Spleen (tissue), 11 donors: ENCODE data around the gene EPHB3. TPM values are rescaled to one million over a fixed set of nuclear protein-coding genes. Genes with fewer than 3 reads are reported as not detected.

Experiments
- DNase-seq: peaks from one replicate; pipeline ENCODE4 v3.0.0-alpha.2; 2020
- H3K27ac ChIP-seq, 8 donors: fragments of 200-600 bp; sonication (generic) in 7 of 8; 1 replicate in 4 of 8; 2 replicates in 4 of 8; pipeline versions ENCODE4 v1.5.0 to v1.8.0; 2016 to 2021; ENCODE audit warnings: inconsistent platforms in 4 of 8, mild to moderate bottlenecking in 4 of 8, moderate library complexity in 1 of 8
- H3K27me3 ChIP-seq, 7 donors: fragments of 200-600 bp; sonication (generic) in 6 of 7; replicated peaks in 1 of 7; 1 replicate in 4 of 7; 2 replicates in 3 of 7; pipeline versions ENCODE4 v1.5.0 to v1.8.0; 2016 to 2021; ENCODE audit warnings: inconsistent platforms in 3 of 7, mild to moderate bottlenecking in 1 of 7
- H3K36me3 ChIP-seq, 6 donors: fragments of 200-600 bp; sonication (generic) in 5 of 6; 1 replicate in 4 of 6; 2 replicates in 2 of 6; pipeline versions ENCODE4 v1.5.0 to v1.8.0; 2016 to 2021; ENCODE audit warnings: inconsistent platforms in 2 of 6
- H3K4me1 ChIP-seq, 6 donors: fragments of 200-600 bp; sonication (generic) in 5 of 6; 1 replicate in 3 of 6; 2 replicates in 3 of 6; pipeline versions ENCODE4 v1.5.0 to v1.8.0; 2016 to 2021; ENCODE audit warnings: inconsistent platforms in 3 of 6
- H3K4me3 ChIP-seq, 8 donors: fragments of 200-600 bp; sonication (generic) in 7 of 8; 1 replicate in 4 of 8; 2 replicates in 4 of 8; pipeline versions ENCODE4 v1.5.0 to v1.8.0; 2016 to 2021; ENCODE audit warnings: inconsistent platforms in 4 of 8, mild to moderate bottlenecking in 4 of 8, moderate library complexity in 2 of 8
- H3K9me3 ChIP-seq, 8 donors: fragments of 200-600 bp; sonication (generic) in 7 of 8; 1 replicate in 4 of 8; 2 replicates in 4 of 8; pipeline versions ENCODE4 v1.5.0 to v1.8.0; 2016 to 2021; ENCODE audit warnings: inconsistent platforms in 4 of 8
- CTCF ChIP-seq, 11 experiments: fragments of 200-600 bp in 7 of 11; fragments of 450-650 bp in 4 of 11; sonication (generic) in 4 of 11; IDR thresholded peaks in 8 of 11; conservative IDR thresholded peaks in 3 of 11; 1 replicate in 7 of 11; 2 replicates in 4 of 11; pipeline versions ENCODE4 v1.4.0 to v1.8.0; 2016 to 2021; ENCODE audit warnings: antibody characterized with exemption in 11 of 11, inconsistent platforms in 4 of 11, mild to moderate bottlenecking in 1 of 11
- POLR2A ChIP-seq, 3 donors: fragments of 450-650 bp; IDR thresholded peaks; one replicate each; pipeline ENCODE4 v1.5.1; 2017; ENCODE audit warnings: antibody characterized with exemption in 3 of 3, mild to moderate bottlenecking in 1 of 3
- POLR2AphosphoS5 ChIP-seq, 3 donors: sonication (generic); formaldehyde crosslinking; IDR thresholded peaks; one replicate each; pipeline ENCODE4 v1.5.1; 2017; ENCODE audit warnings: antibody characterized with exemption in 3 of 3
- WGBS, 5 donors: extraction: QIAGEN DNeasy Blood & Tissue Kit in 3 of 5; methylation state at CpG; one replicate each; pipeline versions ENCODE4 v1.1.5 to v1.1.7; 2013 to 2018; 5-methylcytosine and 5-hydroxymethylcytosine counted together
- intact Hi-C: fragments of 100-400 bp; cut with DNase I; formaldehyde crosslinking; loops from one replicate; pipeline ENCODE4 v1.15.0; 2023; ENCODE audit warnings: low total_unique reads
- polyA plus RNA-seq, 3 donors: library from polyadenylated mRNA; stranded (reverse); fragments of 200-250 nt; gene quantifications; one replicate each; pipeline ENCODE4 v1.2.1, GENCODE V29; 2013
- total RNA-seq, 7 donors: library from RNA; depleted of rRNA in 3 of 7; stranded (reverse); fragments of >200 nt in 3 of 7; fragmentation: NEBNext Ultra II Directional in 4 of 7; extraction: Animal tissue kit (Norgen Biotek cat#: 25700) in 4 of 7; gene quantifications; one replicate each; pipeline versions ENCODE4 v1.1.0 to v1.2.1, GENCODE V29; 2016 to 2021
- donor health status: healthy with polysubstance abuse.
- donor health status: DM: no; HTN: no; CAD: no; lungs with moderate emphysema.
- donor health status: DM: no; HTN: no; CAD: no.
- donor health status: Bipolar disorder and iron deficiency.
- donor health status: healthy.
- donor health status: DM: no; HTN: no; CAD: no.
- donor health status: DM: yes; HTN: yes; CAD: no.

Gene EPHB3
- total and polyA plus RNA-seq, 10 donors, result 0.23 to 2.3 (median 0.88) TPM

GRCh38 chr3:184543256-184543655 is 18.3 kb upstream of the EPHB3 start:
- Histone ChIP-seq H3K4me1 (peaks cover 0 to 28% (median 14%) of the 10 kb centered on the region in 6 donors), H3K27me3 (peaks cover 0 to 49% (median 13%) of the 10 kb centered on the region in 7 donors), H3K36me3 (no peaks in the 10 kb centered on the region), H3K4me3 (no peak overlapping the region), H3K27ac (no peak overlapping the region), H3K9me3 (no peaks in the 10 kb centered on the region)
- TF ChIP-seq CTCF (IDR thresholded peaks at IDR 0.05 in 8 of 11, conservative IDR thresholded peaks at IDR 0.05 in 3 of 11) (no peak), POLR2A (IDR thresholded peaks at IDR 0.05) (no peak), POLR2AphosphoS5 (IDR thresholded peaks at IDR 0.05) (no peak)
- peak; percentile 21 for DNase-seq
- 72 to 93% (median 78%) methylated on average over 6 of the region's 6 CpGs for WGBS, 5 donors
- intact Hi-C loops, result loop anchor here (5.0 kb wide), 1 partner anchor 171 kb away; no protein-coding TSS in a partner anchor

DNA sequence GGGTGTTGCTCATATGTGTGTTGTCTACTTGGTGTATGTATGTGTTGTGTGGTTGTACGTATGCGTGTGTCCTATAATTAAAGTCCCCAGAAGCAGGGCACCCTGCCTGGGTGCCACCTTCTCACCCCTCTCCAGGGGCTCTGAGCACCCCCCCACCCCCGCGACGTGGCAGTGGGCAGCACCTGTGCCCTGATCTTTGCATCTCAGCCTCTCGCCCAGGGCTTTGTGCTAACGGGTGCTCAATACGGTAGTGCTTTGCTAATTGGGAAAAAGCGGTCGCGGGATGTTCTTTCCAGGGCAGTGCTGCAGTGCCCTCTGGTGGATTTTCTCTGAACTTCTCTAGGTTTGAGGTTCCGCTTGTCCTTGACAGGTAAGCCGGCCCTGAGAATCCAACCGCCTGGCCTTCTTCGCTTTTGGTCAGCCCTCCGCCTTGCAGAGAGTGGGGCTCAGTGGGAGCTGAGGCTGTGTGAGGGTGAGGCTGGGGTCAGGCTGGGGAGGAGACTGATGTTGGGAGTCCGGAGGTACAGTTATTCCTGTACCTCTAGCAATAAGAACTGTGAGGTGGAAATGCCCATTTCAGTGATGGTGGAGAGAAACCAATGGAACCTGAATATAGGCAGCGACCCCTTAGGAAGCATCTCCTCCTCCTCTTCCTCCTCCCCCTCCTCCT is 17.6 kb upstream of the EPHB3 start:
- peak; percentile 83 for DNase-seq
- no peaks in the 10 kb centered on the region for H3K9me3 ChIP-seq
- H3K27ac ChIP-seq, result no peak overlapping the region
- peaks cover 0 to 43% (median 13%) of the 10 kb centered on the region in 7 donors for H3K27me3 ChIP-seq
- H3K4me1 ChIP-seq, result peaks cover 0 to 28% (median 14%) of the 10 kb centered on the region in 6 donors
- intact Hi-C loops, result loop anchor here (2.0 to 5.0 kb wide), 2 partner anchors 127 to 172 kb away; no protein-coding TSS in a partner anchor
- TF ChIP-seq POLR2A (IDR thresholded peaks at IDR 0.05), result no peak
- TF ChIP-seq CTCF (IDR thresholded peaks at IDR 0.05 in 8 of 11, conservative IDR thresholded peaks at IDR 0.05 in 3 of 11), result peak; percentile 72 to 95 (median 90)
- H3K4me3 ChIP-seq, result peak overlapping the region in 1 of 8 donors; percentile 23
- no peaks in the 10 kb centered on the region for H3K36me3 ChIP-seq
- WGBS, 5 donors, result 10 to 11% (median 11%) methylated on average over 17 to 18 of the region's 18 CpGs

DNA sequence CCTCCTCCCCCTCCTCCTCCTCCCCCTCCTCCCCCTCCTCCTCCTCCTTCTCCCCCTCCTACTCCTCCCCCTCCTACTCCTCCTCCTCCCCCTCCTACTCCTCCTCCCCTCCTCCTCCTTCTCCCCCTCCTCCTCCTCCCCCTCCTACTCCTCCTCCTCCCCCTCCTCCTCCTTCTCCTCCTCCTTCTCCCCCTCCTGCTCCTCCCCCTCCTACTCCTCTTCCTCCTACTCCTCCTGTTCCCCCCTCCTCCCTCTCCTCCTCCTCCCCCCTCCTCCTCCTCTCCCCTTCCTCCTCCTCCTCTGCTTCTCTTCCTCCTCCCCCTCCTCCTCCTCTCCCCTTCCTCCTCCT is 17.1 kb upstream of the EPHB3 start:
- Histone ChIP-seq H3K36me3 (no peaks in the 10 kb centered on the region), H3K27me3 (peaks cover 0 to 44% (median 13%) of the 10 kb centered on the region in 7 donors), H3K4me1 (peaks cover 0 to 28% (median 14%) of the 10 kb centered on the region in 6 donors), H3K4me3 (no peak overlapping the region), H3K9me3 (no peaks in the 10 kb centered on the region), H3K27ac (no peak overlapping the region)
- TF ChIP-seq POLR2A (IDR thresholded peaks at IDR 0.05) (no peak), CTCF (IDR thresholded peaks at IDR 0.05 in 8 of 11, conservative IDR thresholded peaks at IDR 0.05 in 3 of 11) (no peak), POLR2AphosphoS5 (IDR thresholded peaks at IDR 0.05) (no peak)
- no peak for DNase-seq
- intact Hi-C loops, result loop anchor here (2.0 to 5.0 kb wide), 2 partner anchors 128 to 172 kb away; no protein-coding TSS in a partner anchor

DNA sequence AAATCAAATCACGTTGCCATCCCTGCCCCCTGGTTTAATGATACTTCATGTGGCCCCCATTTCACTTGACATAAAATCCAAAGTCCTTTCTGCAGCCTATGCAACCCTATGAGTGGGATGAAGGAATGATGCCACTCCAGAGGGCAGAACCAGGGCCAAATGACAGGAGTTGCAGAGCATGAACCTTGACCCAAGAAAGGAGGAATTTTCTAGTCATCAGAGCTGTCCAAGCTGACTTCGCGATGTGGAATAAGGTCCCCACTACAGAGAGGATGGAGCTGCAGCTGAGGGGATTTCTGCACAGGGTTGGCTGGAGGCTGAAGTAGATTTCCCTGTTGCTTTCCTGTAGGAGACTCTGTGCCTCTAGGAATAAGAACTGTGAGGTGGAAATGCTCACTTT is 15.8 kb upstream of the EPHB3 start:
- WGBS, 5 donors, result 75 to 88% (median 83%) methylated on average over 3 of the region's 3 CpGs
- DNase-seq, result no peak

More for the DNA sequence above, 15.8 kb upstream of the EPHB3 start:
- peaks cover 0 to 38% (median 9%) of the 10 kb centered on the region in 7 donors for H3K27me3 ChIP-seq
- intact Hi-C loops, result loop anchor here (2.0 kb wide), 1 partner anchor 129 kb away; no protein-coding TSS in a partner anchor
- H3K27ac ChIP-seq, result no peak overlapping the region
- no peak for TF ChIP-seq CTCF (IDR thresholded peaks at IDR 0.05 in 8 of 11, conservative IDR thresholded peaks at IDR 0.05 in 3 of 11)
- TF ChIP-seq POLR2A (IDR thresholded peaks at IDR 0.05), result no peak
- no peak for TF ChIP-seq POLR2AphosphoS5 (IDR thresholded peaks at IDR 0.05)
- H3K36me3 ChIP-seq, result no peaks in the 10 kb centered on the region
- H3K4me3 ChIP-seq, result no peak overlapping the region
- H3K9me3 ChIP-seq, result no peaks in the 10 kb centered on the region
- H3K4me1 ChIP-seq, result peaks cover 0 to 27% (median 14%) of the 10 kb centered on the region in 6 donors
